Activated CD4-positive, alpha-beta T cell treated with anti-CD3 and anti-CD28 coated beads, Interleukin-2, amount 50 U/mL, for 16 hours (primary cell): ENCODE results near the gene LRMDA.

ENCODE experiments used
- DNase-seq: peaks from one replicate; pipeline ENCODE4 v3.0.0-alpha.2; 2020

LRMDA gene

GRCh38 chr10:76302481-76302880, 871.1 kb downstream of the LRMDA start:
- DNase-seq, result no peak

DNA sequence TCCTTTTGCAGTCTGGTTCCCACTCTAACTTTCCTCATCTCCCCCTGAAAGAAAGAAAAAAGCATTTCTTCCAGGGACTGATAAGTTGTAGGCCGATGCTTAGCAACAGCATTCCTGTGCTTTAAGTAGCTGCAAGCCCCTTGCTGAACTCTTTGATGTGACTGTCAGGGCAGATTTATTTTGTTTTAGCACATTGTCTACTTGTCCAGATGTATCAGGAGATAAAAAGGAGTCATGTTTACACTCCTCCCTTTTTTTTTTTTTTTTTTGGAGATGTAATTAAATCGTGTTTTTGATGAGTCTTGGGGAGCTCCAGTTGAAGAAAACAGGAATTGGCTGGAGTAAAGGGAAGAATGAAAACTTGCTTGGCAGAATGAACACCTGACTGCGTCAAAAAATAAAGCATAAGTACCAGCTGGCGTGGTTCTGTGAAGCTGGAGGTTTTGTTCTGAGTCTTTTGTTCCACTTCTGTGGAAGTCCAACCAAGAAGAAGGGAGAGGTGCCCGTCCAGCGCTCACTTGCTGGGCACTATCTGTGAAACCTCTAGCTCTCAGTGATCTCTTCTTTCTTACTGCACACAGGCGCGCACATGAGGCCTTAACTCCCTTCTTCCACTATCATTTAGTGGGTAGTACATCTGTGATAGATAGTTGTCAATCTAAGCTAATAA, 871.7 kb downstream of the LRMDA start:
- no peak for DNase-seq

DNA sequence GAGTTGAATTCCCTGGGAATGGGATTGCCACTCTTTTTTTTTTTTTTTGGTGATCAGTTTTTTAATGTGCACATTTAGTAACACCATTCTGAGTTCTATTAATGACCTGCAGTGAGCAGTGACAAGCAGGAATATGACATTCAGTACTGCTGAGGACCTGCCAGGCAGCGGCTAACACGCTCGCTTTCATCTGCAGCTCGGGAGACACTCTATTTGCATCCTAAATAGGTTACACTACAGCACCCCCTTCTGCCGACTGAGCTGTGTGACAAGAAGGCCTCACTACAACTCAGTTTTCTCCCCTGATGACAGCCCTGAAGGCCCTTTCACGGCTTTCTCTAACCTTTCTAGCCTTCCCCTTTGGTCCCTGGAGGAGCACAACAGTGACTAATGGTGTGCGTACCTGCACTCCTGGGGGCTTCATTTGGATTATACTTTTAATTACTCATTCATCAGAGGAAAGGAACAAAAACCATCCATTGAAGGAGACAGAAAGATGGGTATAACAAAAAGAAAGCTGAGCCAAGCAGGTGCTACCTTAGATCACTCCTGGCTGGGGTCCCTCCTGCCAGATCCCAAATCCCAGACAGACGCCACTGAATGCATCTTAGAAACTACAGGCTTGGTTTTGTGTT, 872.4 kb downstream of the LRMDA start:
- DNase-seq, result peak; percentile 15

DNA sequence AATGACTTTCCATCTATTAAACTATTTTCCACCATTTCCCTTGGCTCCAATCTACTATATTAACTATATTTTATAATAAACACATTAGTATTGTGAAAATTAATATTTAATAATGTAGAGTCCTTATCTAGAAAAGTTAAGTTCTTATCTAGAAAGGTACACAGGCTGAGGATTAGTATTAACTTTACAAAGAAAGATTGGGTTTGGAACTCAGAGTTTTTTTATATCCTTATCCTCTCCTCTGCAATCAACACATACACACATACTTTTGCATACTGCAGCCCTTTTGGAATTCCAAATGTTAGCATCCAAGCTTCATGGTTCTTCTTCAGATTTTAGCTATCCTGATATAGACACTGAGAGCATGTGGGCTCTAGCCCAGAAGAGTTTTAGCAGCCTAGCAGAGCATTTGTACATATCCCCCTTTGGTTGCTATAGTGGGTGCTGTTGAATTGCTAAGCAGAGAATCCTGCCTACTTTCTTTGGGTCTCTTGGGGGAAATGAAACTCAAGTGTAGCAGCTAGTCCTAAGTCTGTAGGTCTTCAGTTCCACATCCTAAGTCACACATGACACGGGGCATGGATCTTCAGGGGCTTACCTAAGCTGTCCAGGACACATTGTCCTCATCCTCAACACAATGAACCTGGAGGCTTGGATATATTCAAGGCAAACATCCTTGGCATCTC, 874.6 kb downstream of the LRMDA start:
- no peak for DNase-seq

DNA sequence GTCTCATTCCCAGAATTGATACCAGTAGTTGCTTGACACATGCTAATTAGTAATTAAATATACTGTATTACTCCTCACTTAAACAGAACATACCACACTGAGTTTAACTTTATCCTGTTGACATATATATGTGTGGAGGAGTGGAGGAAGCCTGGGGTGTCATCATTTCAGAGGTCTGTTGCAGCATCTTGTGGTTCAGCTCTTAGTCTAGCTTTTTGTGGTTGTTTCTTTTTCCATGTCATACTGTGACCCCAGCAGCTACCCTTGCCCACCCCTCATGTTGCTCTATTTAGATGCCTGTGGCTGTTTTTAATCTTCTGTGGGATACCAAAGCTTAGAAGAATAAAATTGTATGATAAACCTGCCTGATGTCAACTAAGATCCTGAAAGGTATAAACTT, 875.4 kb downstream of the LRMDA start:
- no peak for DNase-seq

DNA sequence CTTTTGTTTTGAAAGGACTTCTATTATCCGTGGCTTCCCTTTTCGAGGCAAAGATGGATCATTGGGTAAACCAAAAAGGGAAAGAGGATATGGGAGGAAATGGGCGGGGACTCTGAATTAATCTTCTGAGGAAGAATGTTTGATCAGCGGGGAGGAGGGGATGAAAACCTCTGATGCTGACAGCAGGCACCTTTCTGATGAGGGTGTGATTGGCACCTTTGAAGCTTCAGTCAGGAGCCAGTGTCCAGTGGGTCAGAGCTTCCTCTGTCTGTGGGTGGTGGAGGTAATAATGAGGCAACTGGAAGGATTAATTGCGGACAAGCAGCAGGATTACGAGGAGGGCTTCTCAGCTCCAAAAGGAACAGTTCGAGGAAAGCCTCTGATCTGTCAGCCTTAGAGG, 877.6 kb downstream of the LRMDA start:
- DNase-seq, result no peak

- DNase-seq, result no peak
These were observed 878.5 kb downstream of the LRMDA start for GRCh38 chr10:76309741-76310587.

DNA sequence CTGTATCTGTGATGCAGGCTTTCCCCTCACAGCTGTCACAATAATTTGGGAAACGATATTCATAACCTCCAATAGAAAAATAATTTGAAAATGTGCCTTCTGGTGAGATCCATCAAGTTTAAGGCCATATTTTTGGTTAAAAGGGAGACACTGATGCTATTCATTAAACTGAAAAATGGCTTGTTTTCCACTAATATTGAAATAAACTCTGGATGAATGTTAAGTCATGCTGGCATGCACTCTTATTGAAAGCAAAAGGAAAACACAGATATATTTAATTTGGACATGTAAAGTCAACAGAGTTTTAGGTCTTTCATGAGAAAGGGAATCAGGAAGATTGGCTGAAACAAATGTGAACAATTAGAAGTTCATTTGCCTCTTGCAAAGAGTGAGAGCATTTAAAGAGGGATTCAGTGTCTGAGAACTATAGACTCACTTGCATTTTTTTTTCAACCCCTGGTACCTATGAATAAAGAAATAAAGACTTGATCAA, 879.2 kb downstream of the LRMDA start:
- DNase-seq, result no peak

GRCh38 chr10:76311752-76312636, 880.6 kb downstream of the LRMDA start:
- DNase-seq, result peak; percentile 12

DNA sequence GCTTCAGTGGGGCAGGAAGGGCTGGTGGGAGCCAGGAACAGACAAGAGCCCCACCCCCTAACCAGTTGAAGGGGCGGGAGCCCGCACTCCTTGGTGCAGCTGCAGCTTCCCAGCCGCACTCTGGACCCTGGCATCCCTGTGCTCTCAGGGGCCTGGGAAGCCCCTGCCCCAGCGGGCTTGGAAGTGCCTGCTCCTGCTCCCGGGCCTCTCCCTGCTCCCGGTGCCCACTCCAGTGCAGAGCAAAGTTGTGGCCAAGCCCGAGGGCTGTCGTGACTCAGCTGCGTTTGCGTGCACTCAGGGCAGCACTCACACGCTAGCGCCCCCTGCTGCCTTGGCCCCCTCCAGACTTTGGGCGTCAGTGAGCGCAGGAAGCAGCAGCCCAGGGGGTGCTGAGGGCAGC, 883.8 kb downstream of the LRMDA start:
- no peak for DNase-seq

GRCh38 chr10:76316234-76316633, 884.8 kb downstream of the LRMDA start:
- DNase-seq, result no peak

- no peak for DNase-seq
These were observed 885.7 kb downstream of the LRMDA start for GRCh38 chr10:76317078-76317477.

GRCh38 chr10:76318211-76318610, 886.8 kb downstream of the LRMDA start:
- DNase-seq, result no peak

- no peak for DNase-seq
These were observed 888.2 kb downstream of the LRMDA start for GRCh38 chr10:76319661-76320060.

GRCh38 chr10:76324283-76324682, 892.9 kb downstream of the LRMDA start:
- no peak for DNase-seq

GRCh38 chr10:76327441-76327840, 896.0 kb downstream of the LRMDA start:
- DNase-seq, result no peak

GRCh38 chr10:76328348-76328747, 896.9 kb downstream of the LRMDA start:
- DNase-seq, result no peak

DNA sequence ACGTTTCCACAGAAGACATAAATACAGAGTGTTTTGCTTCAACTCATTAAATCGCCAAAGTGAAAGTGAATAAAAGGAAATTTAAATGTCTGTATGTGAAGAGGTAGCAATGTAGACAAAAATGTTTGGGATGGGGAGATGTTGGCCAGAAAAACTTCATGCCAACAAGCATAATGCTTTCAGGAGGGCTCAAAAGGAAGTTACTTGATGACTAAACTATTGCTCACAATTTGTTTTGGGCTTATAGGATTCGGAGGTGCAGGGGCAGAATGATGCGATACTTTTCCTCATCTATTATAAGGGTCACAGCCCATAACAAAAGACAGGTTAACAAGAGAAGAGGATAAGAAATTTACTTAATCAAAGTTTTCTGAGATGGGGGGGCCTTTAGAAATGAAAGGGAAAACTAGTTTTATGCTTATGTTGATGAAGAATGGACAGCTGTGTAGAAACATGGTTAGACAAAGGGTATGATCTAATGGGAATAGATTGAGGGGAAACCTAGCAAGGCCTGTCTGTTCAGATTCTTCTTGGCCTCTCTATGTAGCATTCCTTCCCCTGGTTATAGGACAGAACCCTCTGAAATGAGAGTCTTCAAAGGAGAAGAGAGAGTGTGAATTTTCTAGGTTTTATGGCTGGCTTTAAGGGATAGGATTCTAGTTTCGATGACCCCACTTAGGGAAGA, 898.6 kb downstream of the LRMDA start:
- DNase-seq, result no peak

DNA sequence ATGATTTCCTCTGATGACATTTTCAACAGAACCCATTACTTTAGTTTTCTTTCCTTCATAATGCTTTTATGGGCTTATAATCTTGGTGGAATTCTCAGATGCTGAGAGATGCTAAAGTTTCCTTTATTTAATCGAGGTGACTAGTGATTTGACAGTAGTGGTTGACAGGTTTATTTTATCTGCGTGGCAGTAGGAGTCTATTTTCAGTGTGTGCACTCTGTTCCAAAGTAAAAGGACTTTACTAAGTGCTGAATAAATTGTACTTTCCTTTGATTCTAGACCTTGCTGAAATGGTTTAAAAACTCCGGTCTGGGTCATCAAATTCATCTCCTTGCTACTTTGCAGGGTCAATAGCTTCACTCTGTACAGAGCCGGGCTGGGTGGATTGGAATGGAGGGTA, 900.3 kb downstream of the LRMDA start:
- no peak for DNase-seq

- no peak for DNase-seq
These were observed 901.9 kb downstream of the LRMDA start for GRCh38 chr10:76333326-76333725.

- DNase-seq, result no peak
These were observed 902.4 kb downstream of the LRMDA start for GRCh38 chr10:76333796-76334195.

GRCh38 chr10:76334255-76334654, 902.8 kb downstream of the LRMDA start:
- no peak for DNase-seq
